ENCODE results near the gene SLC44A2. TPM values are rescaled to one million over a fixed set of nuclear protein-coding genes. Genes with fewer than 3 reads are reported as not detected.

Gene SLC44A2
- total RNA-seq, 2 donors from 2014 or later: 47.5 to 56.4 TPM

DNA sequence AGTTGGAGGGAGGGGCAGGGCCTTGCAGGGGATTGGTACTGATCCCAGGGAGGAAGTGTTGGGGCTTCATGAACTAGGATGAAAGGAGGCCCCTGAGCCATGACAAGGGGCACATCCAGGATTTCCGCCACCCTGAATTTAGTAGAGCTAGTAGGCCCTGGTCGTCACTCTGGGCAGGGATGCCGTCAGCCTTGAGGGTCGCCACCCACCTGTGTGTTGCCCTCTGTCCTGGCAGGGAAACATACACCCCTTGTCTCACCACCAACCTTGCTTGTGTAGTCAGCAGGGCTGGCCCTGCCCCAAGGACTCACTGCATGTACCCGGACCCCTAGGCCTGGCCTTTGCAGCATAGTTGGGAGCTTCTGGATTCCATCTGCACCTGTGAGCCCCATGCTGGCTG, 66.5 kb downstream of the SLC44A2 start:
- TF ChIP-seq CTCF (IDR thresholded peaks at IDR 0.05) (no peak), POLR2A (IDR thresholded peaks at IDR 0.05) (no peak)

GRCh38 chr19:10692673-10693264, 67.4 kb downstream of the SLC44A2 start:
- TF ChIP-seq CTCF (IDR thresholded peaks at IDR 0.05): no peak
- TF ChIP-seq POLR2A (IDR thresholded peaks at IDR 0.05): no peak
- no peaks in the 10 kb centered on the region for H3K27me3 ChIP-seq
- no peak for DNase-seq
- H3K4me3 ChIP-seq: no peak overlapping the region
- peaks cover 13% of the 10 kb centered on the region for H3K4me1 ChIP-seq
- ATAC-seq: no peak
- H3K27ac ChIP-seq: no peak overlapping the region
- peaks cover 0 to 15% of the 10 kb centered on the region in 2 donors for H3K36me3 ChIP-seq (replicated peaks in 1 of 2; ENCODE audit: insufficient read depth in 1 of 2, low read depth in 2 of 2)
- WGBS, 2 donors: 77 to 89% methylated on average over 3 to 5 of the region's 5 CpGs
- intact Hi-C loops (cut with DNase I): no loop called here
- no peaks in the 10 kb centered on the region for H3K9me3 ChIP-seq

More for the DNA sequence above, 66.5 kb downstream of the SLC44A2 start:
- ATAC-seq: no peak
- intact Hi-C loops (cut with DNase I): no loop called here
- no peak for DNase-seq
- Histone ChIP-seq H3K4me1 (peaks cover 13% of the 10 kb centered on the region), H3K4me3 (no peak overlapping the region), H3K27ac (no peak overlapping the region), H3K9me3 (no peaks in the 10 kb centered on the region), H3K36me3 (replicated peaks in 1 of 2; ENCODE audit: insufficient read depth in 1 of 2, low read depth in 2 of 2) (peaks cover 0 to 21% of the 10 kb centered on the region in 2 donors), H3K27me3 (no peaks in the 10 kb centered on the region)
- WGBS, 2 donors: 73 to 97% methylated on average over 5 of the region's 5 CpGs

Other genes with a start within 250 kb of the SLC44A2 start
- 100 to 1,000 TPM in 1 of 2 donors, 10 to 100 TPM in 1; 72.4 to 168 TPM for gene TYK2, start 245.0 kb upstream of the SLC44A2 start, total RNA-seq
- gene CDC37, start 222.0 kb upstream of the SLC44A2 start, total RNA-seq: 100 to 1,000 TPM in 1 of 2 donors, 10 to 100 TPM in 1; 89.7 to 122 TPM
- 10 to 100 TPM in 1 of 2 donors, 1 to 10 TPM in 1; 8.8 to 17.1 TPM for gene PDE4A, start 205.0 kb upstream of the SLC44A2 start, total RNA-seq
- gene KEAP1, start 122.2 kb upstream of the SLC44A2 start, total RNA-seq: 10 to 100 TPM; 30.9 to 37.6 TPM
- 1 to 10 TPM; 1.0 to 1.6 TPM for gene S1PR5, start 108.1 kb upstream of the SLC44A2 start, total RNA-seq
- gene ATG4D, start 81.6 kb upstream of the SLC44A2 start, total RNA-seq: 10 to 100 TPM; 20.4 to 23.3 TPM
- gene KRI1, start 59.5 kb upstream of the SLC44A2 start, total RNA-seq: 10 to 100 TPM; 24.1 to 28.8 TPM
- gene CDKN2D, start 56.6 kb upstream of the SLC44A2 start, total RNA-seq: 1 to 10 TPM; 2.6 to 4.9 TPM
- 10 to 100 TPM; 25.7 to 30.6 TPM for gene AP1M2, start 38.2 kb upstream of the SLC44A2 start, total RNA-seq
- gene ILF3, start 28.8 kb downstream of the SLC44A2 start, total RNA-seq: 100 to 1,000 TPM in 1 of 2 donors, 10 to 100 TPM in 1; 90.3 to 150 TPM
- 10 to 100 TPM; 71.6 to 89.7 TPM for gene QTRT1, start 75.9 kb downstream of the SLC44A2 start, total RNA-seq
- gene DNM2, start 92.5 kb downstream of the SLC44A2 start, total RNA-seq: 100 to 1,000 TPM in 1 of 2 donors, 10 to 100 TPM in 1; 98.6 to 158 TPM
- gene TMED1, start 210.7 kb downstream of the SLC44A2 start, total RNA-seq: 10 to 100 TPM; 14.5 to 34.6 TPM
- gene C19orf38, start 222.9 kb downstream of the SLC44A2 start, total RNA-seq: under 1 TPM in 1 of 2 donors, not detected in 1; 0.52 TPM
- gene CARM1, start 246.0 kb downstream of the SLC44A2 start, total RNA-seq: 10 to 100 TPM in 1 of 2 donors, 1 to 10 TPM in 1; 6.3 to 11.7 TPM

Data from body of pancreas (tissue), 4 donors.